ENCODE results near the gene PPM1K.

GRCh38 chr4:88277711-88278225 lies 6.6 kb downstream of the PPM1K start:
- TF ChIP-seq CTCF (conservative IDR thresholded peaks at IDR 0.05 in 1 of 2, IDR thresholded peaks at IDR 0.05 in 1 of 2; ENCODE audit: extremely low read depth in 1 of 2, insufficient read depth in 1 of 2, low read depth in 1 of 2, low read length in 2 of 2) (no peak), EZH2 (IDR thresholded peaks at IDR 0.05; ENCODE audit: borderline replicate concordance, low read length) (no peak)

All from mammary epithelial cell (primary cell).